Measurements from ENCODE around the gene ALDH1A1. TPM values are rescaled to one million over a fixed set of nuclear protein-coding genes. Genes with fewer than 3 reads are reported as not detected.

The ALDH1A1 gene
- total RNA-seq, 1 experiment from 2014 or later, result 8.8 TPM

- ChIA-PET POLR2A (ENCODE audit: low non-redundant PET) (no interaction called here), CTCF (no interaction called here)
- no peak overlapping the region for H3K4me3 ChIP-seq (ENCODE audit: low read depth, low read length, poor library complexity, severe bottlenecking)
- no peaks in the 10 kb centered on the region for H3K9me3 ChIP-seq (ENCODE audit: low read depth, low read length, poor library complexity, severe bottlenecking)
- intact Hi-C loops (cut with micrococcal nuclease; ENCODE audit: unreplicated experiment), result no loop called here
- TF ChIP-seq, protein P1, sequence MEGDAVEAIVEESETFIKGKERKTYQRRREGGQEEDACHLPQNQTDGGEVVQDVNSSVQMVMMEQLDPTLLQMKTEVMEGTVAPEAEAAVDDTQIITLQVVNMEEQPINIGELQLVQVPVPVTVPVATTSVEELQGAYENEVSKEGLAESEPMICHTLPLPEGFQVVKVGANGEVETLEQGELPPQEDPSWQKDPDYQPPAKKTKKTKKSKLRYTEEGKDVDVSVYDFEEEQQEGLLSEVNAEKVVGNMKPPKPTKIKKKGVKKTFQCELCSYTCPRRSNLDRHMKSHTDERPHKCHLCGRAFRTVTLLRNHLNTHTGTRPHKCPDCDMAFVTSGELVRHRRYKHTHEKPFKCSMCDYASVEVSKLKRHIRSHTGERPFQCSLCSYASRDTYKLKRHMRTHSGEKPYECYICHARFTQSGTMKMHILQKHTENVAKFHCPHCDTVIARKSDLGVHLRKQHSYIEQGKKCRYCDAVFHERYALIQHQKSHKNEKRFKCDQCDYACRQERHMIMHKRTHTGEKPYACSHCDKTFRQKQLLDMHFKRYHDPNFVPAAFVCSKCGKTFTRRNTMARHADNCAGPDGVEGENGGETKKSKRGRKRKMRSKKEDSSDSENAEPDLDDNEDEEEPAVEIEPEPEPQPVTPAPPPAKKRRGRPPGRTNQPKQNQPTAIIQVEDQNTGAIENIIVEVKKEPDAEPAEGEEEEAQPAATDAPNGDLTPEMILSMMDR (conservative IDR thresholded peaks at IDR 0.05; ENCODE audit: low read depth, low read length), result no peak
- no peak for TF ChIP-seq EZH2 (IDR thresholded peaks at IDR 0.05; ENCODE audit: borderline replicate concordance, low read depth, low read length, poor library complexity, severe bottlenecking)
- DNase-seq (ENCODE audit: low spot score), result no peak
- H3K27ac ChIP-seq (ENCODE audit: low read depth, low read length, poor library complexity, severe bottlenecking), result no peak overlapping the region
- H3K36me3 ChIP-seq (ENCODE audit: insufficient read depth, low read length, poor library complexity, severe bottlenecking), result no peaks in the 10 kb centered on the region
- peaks cover 15% of the 10 kb centered on the region for H3K4me1 ChIP-seq (ENCODE audit: insufficient read depth, low read length, poor library complexity, severe bottlenecking)
- no TSS peak for BruUV-seq (replicated peaks)
- no peaks in the 10 kb centered on the region for H3K27me3 ChIP-seq (replicated peaks; ENCODE audit: insufficient read depth, low read depth, low read length, poor library complexity)
These were observed 29.8 kb downstream of the ALDH1A1 start for GRCh38 chr9:72923077-72923476.

DNA sequence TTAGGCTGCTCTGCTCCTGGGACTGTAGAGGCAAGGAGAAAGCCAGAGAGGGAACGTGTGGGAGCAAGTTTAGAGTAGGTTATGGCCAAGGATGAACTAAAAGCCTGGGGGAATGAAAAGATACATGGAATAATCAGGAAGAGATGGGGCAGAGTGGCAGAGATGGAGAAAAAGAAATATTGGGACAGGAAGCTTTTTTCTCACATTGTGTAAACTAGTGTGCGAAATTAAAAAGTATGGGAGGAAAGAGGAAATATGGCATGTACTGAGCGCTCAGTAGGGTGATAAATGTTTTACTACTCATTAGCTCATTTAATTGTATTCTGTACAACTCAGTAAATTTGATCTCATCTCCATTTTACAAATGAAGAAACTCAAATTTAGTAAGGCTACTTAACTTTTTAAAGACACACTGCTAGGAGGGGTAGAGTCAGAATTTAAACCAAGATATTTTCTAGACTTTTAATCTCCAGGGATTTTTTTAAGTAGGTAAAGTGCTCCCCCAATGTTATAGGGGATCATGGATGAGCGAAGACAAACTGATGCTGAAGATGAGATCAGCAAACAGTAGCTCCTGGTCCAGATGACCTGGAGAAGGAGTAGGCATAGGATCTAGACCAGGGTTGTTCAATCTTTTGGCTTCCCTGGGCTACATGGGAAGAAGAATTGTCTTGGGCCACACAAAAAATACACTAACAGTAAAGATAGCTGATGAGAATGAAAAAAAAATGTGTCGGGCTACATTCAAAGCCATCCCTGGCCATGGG, 30.8 kb downstream of the ALDH1A1 start:
- H3K27ac ChIP-seq (ENCODE audit: low read depth, low read length, poor library complexity, severe bottlenecking), result no peak overlapping the region
- H3K4me1 ChIP-seq (ENCODE audit: insufficient read depth, low read length, poor library complexity, severe bottlenecking), result peaks cover 15% of the 10 kb centered on the region
- no peaks in the 10 kb centered on the region for H3K9me3 ChIP-seq (ENCODE audit: low read depth, low read length, poor library complexity, severe bottlenecking)
- intact Hi-C loops (cut with micrococcal nuclease; ENCODE audit: unreplicated experiment), result no loop called here
- no peak for DNase-seq (ENCODE audit: low spot score)
- POLR2A ChIA-PET (ENCODE audit: low non-redundant PET), result no interaction called here
- CTCF ChIA-PET, result no interaction called here
- H3K4me3 ChIP-seq (ENCODE audit: low read depth, low read length, poor library complexity, severe bottlenecking), result no peak overlapping the region
- no peaks in the 10 kb centered on the region for H3K36me3 ChIP-seq (ENCODE audit: insufficient read depth, low read length, poor library complexity, severe bottlenecking)
- H3K27me3 ChIP-seq (replicated peaks; ENCODE audit: insufficient read depth, low read depth, low read length, poor library complexity), result no peaks in the 10 kb centered on the region
- no TSS peak for BruUV-seq (replicated peaks)
- TF ChIP-seq EZH2 (IDR thresholded peaks at IDR 0.05; ENCODE audit: borderline replicate concordance, low read depth, low read length, poor library complexity, severe bottlenecking), result no peak

DNA sequence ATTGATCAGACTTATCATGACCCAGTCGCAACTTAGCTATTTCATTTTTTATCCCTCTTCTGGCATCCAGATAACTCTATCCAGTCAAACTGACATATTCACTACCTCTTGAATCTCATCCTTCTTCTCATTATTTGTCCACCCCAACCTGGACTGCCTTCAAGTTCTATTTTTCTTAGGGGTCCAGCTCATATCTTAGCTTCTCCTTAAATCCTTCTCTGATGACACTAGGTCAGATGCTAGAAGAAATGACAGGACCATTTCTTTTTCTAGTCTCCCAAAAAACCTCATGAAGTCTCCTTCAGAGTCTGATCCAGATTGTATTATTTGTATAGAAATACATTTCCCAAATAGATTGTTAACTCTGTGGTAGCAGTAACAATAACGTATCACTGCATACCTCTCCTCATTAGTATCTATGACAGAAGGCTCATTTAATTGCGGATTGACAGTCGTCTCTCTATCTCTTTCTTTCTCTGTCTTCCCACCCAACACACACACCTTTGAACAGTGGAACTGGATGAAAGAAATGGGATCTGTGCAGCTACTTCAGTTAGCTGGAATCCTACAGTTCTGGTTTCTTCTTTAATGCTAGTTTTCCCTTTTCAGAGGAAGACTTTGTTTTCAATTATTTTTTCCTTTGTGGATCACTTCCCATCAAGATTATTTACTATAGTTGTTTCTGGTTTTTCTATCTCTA, 33.5 kb downstream of the ALDH1A1 start:
- ChIA-PET POLR2A (ENCODE audit: low non-redundant PET) (no interaction called here), CTCF (no interaction called here)
- Histone ChIP-seq H3K4me1 (ENCODE audit: insufficient read depth, low read length, poor library complexity, severe bottlenecking) (no peaks in the 10 kb centered on the region), H3K4me3 (ENCODE audit: low read depth, low read length, poor library complexity, severe bottlenecking) (no peak overlapping the region), H3K27me3 (replicated peaks; ENCODE audit: insufficient read depth, low read depth, low read length, poor library complexity) (no peaks in the 10 kb centered on the region), H3K9me3 (ENCODE audit: low read depth, low read length, poor library complexity, severe bottlenecking) (no peaks in the 10 kb centered on the region), H3K36me3 (ENCODE audit: insufficient read depth, low read length, poor library complexity, severe bottlenecking) (no peaks in the 10 kb centered on the region), H3K27ac (ENCODE audit: low read depth, low read length, poor library complexity, severe bottlenecking) (no peak overlapping the region)
- no TSS peak for BruUV-seq (replicated peaks)
- intact Hi-C loops (cut with micrococcal nuclease; ENCODE audit: unreplicated experiment), result no loop called here
- TF ChIP-seq, protein P1 (conservative IDR thresholded peaks at IDR 0.05; ENCODE audit: low read depth, low read length), result no peak
- no peak for TF ChIP-seq EZH2 (IDR thresholded peaks at IDR 0.05; ENCODE audit: borderline replicate concordance, low read depth, low read length, poor library complexity, severe bottlenecking)
- no peak for DNase-seq (ENCODE audit: low spot score)
